DOHH2 (cell line): ENCODE data around the gene RIPK3.

Experiments used
- H3F3A ChIP-seq: fragments of 200-600 bp; sonication (generic), shearing (Covaris generic); 2 replicates; pipeline ENCODE4 v1.6.0; 2016; ENCODE audit warnings: antibody characterized with exemption, mild to moderate bottlenecking; ENCODE audit not compliant: control insufficient read depth, insufficient read depth
- H3K27ac ChIP-seq: fragments of 200-600 bp; sonication (generic); 2 replicates; pipeline ENCODE4 v1.5.1; 2014; ENCODE audit warnings: low read depth, mild to moderate bottlenecking, low read length, moderate library complexity
- H3K27me3 ChIP-seq: fragments of 200-600 bp; sonication (generic); 2 replicates; pipeline ENCODE4 v1.6.1; 2014; ENCODE audit warnings: mild to moderate bottlenecking, low read length, mixed read lengths; ENCODE audit not compliant: control insufficient read depth
- H3K36me3 ChIP-seq: fragments of 200-600 bp; sonication (generic); 2 replicates; pipeline ENCODE4 v1.6.1; 2014; ENCODE audit warnings: mild to moderate bottlenecking, low read length, moderate library complexity, mixed read lengths; ENCODE audit not compliant: control insufficient read depth
- H3K4me1 ChIP-seq: fragments of 200-600 bp; sonication (generic); 2 replicates; pipeline ENCODE4 v1.6.1; 2014; ENCODE audit warnings: mild to moderate bottlenecking, low read length, mixed read lengths; ENCODE audit not compliant: control insufficient read depth
- H3K4me2 ChIP-seq: fragments of 200-600 bp; sonication (generic); 2 replicates; pipeline ENCODE4 v1.6.0; 2014; ENCODE audit warnings: mild to moderate bottlenecking, low read length, moderate library complexity
- H3K4me3 ChIP-seq: fragments of 200-600 bp; sonication (generic); 2 replicates; pipeline ENCODE4 v1.5.1; 2014; ENCODE audit warnings: mild to moderate bottlenecking, low read length, mixed read lengths
- H3K79me2 ChIP-seq: fragments of 200-600 bp; sonication (generic); 2 replicates; pipeline ENCODE4 v1.6.1; 2014; ENCODE audit warnings: mild to moderate bottlenecking, low read length, mixed read lengths; ENCODE audit not compliant: control insufficient read depth
- H3K9me2 ChIP-seq: fragments of 200-600 bp; sonication (generic); replicated peaks from 2 replicates; pipeline ENCODE4 v1.6.1; 2014; ENCODE audit warnings: mild to moderate bottlenecking, low read length, mixed read lengths; ENCODE audit not compliant: control insufficient read depth
- H3K9me3 ChIP-seq: fragments of 200-600 bp; sonication (generic); 2 replicates; pipeline ENCODE4 v1.6.1; 2014; ENCODE audit warnings: antibody characterized with exemption, low read length, mixed read lengths; ENCODE audit not compliant: control insufficient read depth, insufficient read depth
- H4K20me1 ChIP-seq: fragments of 200-600 bp; sonication (generic); 2 replicates; pipeline ENCODE4 v1.6.0; 2014; ENCODE audit warnings: low read depth, mild to moderate bottlenecking, antibody characterized with exemption, low read length, moderate library complexity; ENCODE audit not compliant: control insufficient read depth, insufficient read depth
- EZH2phosphoT487 ChIP-seq: fragments of 200-600 bp; sonication (generic); IDR thresholded peaks from 2 replicates; pipeline ENCODE4 v1.6.1; 2017; ENCODE audit warnings: borderline replicate concordance, mild to moderate bottlenecking, antibody characterized with exemption, low read length, moderate library complexity, mixed read lengths
- TF ChIP-seq, protein P1 (sequence below): fragments of 200-600 bp; sonication (generic); IDR thresholded peaks from one replicate; pipeline ENCODE4 v1.5.1; 2014; ENCODE audit warnings: antibody characterized with exemption, mild to moderate bottlenecking, low read depth, low read length; ENCODE audit not compliant: poor library complexity, severe bottlenecking

The RIPK3 gene

DNA sequence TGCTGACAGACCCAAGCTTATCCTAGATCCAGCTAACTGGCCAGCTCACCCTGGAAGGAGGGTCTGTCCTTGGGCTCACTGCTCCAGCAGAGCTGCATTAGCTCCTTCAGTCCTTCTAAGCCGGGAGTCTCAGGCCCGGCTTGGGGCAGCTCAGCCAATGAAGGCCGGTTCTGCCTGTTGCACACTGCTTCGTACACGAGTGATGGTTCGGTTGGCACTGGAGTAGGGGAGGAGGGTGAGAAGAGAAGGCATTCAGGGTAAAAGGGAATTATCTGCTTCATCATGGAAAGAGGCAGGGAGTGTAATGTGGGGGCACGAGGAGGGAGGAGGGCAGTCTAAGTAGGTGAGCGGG, 2.0 kb downstream of the RIPK3 start:
- no peaks in the 10 kb centered on the region for H3K9me2 ChIP-seq
- no peak overlapping the region for H3K4me2 ChIP-seq
- H3K4me1 ChIP-seq: peaks cover 29% of the 10 kb centered on the region
- TF ChIP-seq, protein P1, sequence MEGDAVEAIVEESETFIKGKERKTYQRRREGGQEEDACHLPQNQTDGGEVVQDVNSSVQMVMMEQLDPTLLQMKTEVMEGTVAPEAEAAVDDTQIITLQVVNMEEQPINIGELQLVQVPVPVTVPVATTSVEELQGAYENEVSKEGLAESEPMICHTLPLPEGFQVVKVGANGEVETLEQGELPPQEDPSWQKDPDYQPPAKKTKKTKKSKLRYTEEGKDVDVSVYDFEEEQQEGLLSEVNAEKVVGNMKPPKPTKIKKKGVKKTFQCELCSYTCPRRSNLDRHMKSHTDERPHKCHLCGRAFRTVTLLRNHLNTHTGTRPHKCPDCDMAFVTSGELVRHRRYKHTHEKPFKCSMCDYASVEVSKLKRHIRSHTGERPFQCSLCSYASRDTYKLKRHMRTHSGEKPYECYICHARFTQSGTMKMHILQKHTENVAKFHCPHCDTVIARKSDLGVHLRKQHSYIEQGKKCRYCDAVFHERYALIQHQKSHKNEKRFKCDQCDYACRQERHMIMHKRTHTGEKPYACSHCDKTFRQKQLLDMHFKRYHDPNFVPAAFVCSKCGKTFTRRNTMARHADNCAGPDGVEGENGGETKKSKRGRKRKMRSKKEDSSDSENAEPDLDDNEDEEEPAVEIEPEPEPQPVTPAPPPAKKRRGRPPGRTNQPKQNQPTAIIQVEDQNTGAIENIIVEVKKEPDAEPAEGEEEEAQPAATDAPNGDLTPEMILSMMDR: no peak
- TF ChIP-seq EZH2phosphoT487: no peak
- no peaks in the 10 kb centered on the region for H3K79me2 ChIP-seq
- H3F3A ChIP-seq: no peaks in the 10 kb centered on the region; the same call in 1 of the 2 replicates
- no peaks in the 10 kb centered on the region for H4K20me1 ChIP-seq
- H3K9me3 ChIP-seq: no peaks in the 10 kb centered on the region
- no peak overlapping the region for H3K27ac ChIP-seq
- H3K36me3 ChIP-seq: no peaks in the 10 kb centered on the region
- no peak overlapping the region for H3K4me3 ChIP-seq
- peaks cover 18% of the 10 kb centered on the region for H3K27me3 ChIP-seq

DNA sequence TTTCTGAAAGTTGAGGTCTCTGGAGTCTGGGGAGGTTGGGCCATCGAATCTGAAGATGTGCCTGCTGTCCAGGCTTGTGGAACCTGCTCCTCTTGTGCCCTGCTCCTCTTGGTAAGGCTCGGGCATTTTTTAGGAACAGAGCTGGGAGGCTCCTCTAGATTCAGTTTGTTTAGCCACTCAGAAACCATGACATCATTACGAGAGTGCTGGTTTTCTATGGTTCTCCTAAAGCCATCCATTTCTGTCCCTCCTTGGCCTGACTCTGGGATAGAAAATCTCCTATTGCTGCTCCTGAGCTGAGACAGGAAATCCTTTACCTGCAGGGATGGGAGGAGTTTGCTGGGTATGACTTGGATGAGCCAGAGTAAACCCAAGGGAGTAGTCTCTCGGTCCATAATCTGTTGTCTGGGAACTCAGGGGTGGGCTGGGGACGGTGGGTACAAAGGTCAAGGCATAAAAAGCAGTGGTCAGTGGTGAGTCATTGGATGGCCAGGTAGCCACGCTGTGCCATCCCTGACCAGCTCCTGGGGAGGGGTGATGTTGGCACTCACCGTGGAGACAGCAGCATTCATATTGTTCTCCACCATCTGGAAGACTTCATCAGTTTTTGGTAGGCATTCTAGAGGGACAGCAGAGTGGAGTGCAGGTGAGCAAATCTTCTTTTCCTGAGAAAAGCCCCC, 2.5 kb downstream of the RIPK3 start:
- H3K79me2 ChIP-seq: no peaks in the 10 kb centered on the region

DNA sequence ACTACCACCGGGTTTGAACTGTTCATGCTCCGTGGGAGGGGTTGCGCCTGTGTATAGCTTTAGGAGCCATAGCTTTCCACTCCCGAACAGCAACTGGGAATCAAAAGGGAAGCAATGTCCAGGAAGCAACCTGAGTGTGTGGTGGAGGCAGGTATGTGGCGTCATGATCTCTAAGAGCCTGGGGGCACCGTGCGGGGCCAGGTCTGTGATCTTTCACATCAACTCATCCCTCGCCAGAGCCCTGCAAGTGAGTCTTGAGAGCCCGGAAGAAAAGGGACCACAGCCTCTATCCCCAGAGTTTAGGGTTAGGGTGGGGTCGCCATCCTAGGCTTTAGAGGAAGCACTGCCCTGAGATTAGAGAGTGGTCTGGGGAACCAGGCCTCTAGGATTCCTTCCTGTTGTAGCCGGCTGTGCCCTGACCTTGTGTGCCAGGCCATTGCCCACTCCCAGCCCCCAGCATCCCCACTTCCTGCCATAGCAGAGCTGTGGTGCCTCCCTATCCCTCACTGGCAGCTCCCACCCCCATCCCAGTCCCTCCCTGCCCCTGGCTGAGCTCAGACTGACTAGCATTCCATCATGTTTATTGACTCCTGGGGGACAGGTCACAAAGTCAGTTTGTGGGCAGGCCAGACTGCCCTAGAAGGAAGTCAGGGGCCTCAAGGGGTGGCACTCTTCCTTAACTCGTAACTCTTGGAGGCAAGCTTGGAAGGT, 4.2 kb downstream of the RIPK3 start:
- H3K9me2 ChIP-seq: no peaks in the 10 kb centered on the region
- no peaks in the 10 kb centered on the region for H3K9me3 ChIP-seq
- H3K27me3 ChIP-seq: peaks cover 20% of the 10 kb centered on the region
- TF ChIP-seq EZH2phosphoT487: no peak
- H4K20me1 ChIP-seq: no peaks in the 10 kb centered on the region
- H3K36me3 ChIP-seq: no peaks in the 10 kb centered on the region
- no peaks in the 10 kb centered on the region; the same call in 1 of the 2 replicates for H3F3A ChIP-seq
- no peak overlapping the region for H3K4me3 ChIP-seq
- no peak overlapping the region for H3K4me2 ChIP-seq
- H3K4me1 ChIP-seq: peaks cover 43% of the 10 kb centered on the region
- no peaks in the 10 kb centered on the region for H3K79me2 ChIP-seq
- no peak overlapping the region for H3K27ac ChIP-seq

More for the DNA sequence above, 2.5 kb downstream of the RIPK3 start:
- Histone ChIP-seq H3K4me1 (peaks cover 35% of the 10 kb centered on the region), H3K9me3 (no peaks in the 10 kb centered on the region), H3F3A (no peaks in the 10 kb centered on the region; the same call in 1 of the 2 replicates), H3K9me2 (no peaks in the 10 kb centered on the region), H3K36me3 (no peaks in the 10 kb centered on the region), H3K4me3 (no peak overlapping the region), H3K27me3 (peaks cover 23% of the 10 kb centered on the region), H4K20me1 (no peaks in the 10 kb centered on the region), H3K27ac (no peak overlapping the region), H3K4me2 (no peak overlapping the region)
- TF ChIP-seq EZH2phosphoT487: no peak
- TF ChIP-seq, protein P1: no peak
